Measurements from ENCODE around the gene UNC5A. TPM values are rescaled to one million over a fixed set of nuclear protein-coding genes. Genes with fewer than 3 reads are reported as not detected.

The UNC5A gene
- 0.46 and 0.55 TPM in 2 replicates for polyA plus RNA-seq (2012; rRNA removed)
- polyA plus RNA-seq (2012; cell fraction: cytosol; rRNA removed) = 0.27 and 0.98 TPM in 2 replicates
- polyA plus RNA-seq (2012; cell fraction: nucleus; rRNA removed) = 0.74 and 1.4 TPM in 2 replicates

- no peaks in the 10 kb centered on the region for H4K20me1 ChIP-seq (ENCODE audit: insufficient read depth)
- H3K9me3 ChIP-seq = no peaks in the 10 kb centered on the region
- DNase-seq = peak; percentile 91
- no peaks in the 10 kb centered on the region for H3K79me2 ChIP-seq (ENCODE audit: insufficient read depth)
- H3K9ac ChIP-seq = no peak within 1 kb of the TSS
- peak within 1 kb of the TSS in 1 of 2 experiments; percentile 70; a peak in 2 of 4 replicates for H3K27ac ChIP-seq (ENCODE audit: low read depth in 2 of 2, low read length in 1 of 2)
- H3K4me3 ChIP-seq (ENCODE audit: low read depth in 2 of 2, low read length in 1 of 2) = peak within 1 kb of the TSS; percentile 53
- WGBS (ENCODE audit: low lambda C conversion rate) = no CpG with 5 or more reads among the region's 65 CpGs
- ChIA-PET CTCF (interaction anchor here (0.5 to 16.4 kb wide), 13 partner anchors 17 to 207 kb away, joined by 3 to 167 read pairs (median 5); no protein-coding TSS in a partner anchor), POLR2A (interaction anchor here (0.8 kb wide), 1 partner anchor 70 kb away, joined by 3 read pairs; no protein-coding TSS in a partner anchor)
- no peaks in the 10 kb centered on the region for H3K9me2 ChIP-seq
- peak within 1 kb of the TSS; percentile 29; the same call in 1 of the 2 replicates for H2AFZ ChIP-seq (ENCODE audit: low read depth)
- H3K4me2 ChIP-seq = peak within 1 kb of the TSS; percentile 86
- peaks cover 17% of the 10 kb centered on the region for H3K27me3 ChIP-seq (ENCODE audit: insufficient read depth)
- H3F3A ChIP-seq (replicated peaks; ENCODE audit: insufficient read depth) = no peaks in the 10 kb centered on the region
- TF ChIP-seq MXI1 (IDR thresholded peaks at IDR 0.05; ENCODE audit: low read depth, low read length) (no peak), IRF3 (IDR thresholded peaks at IDR 0.05; ENCODE audit: low read depth, low read length) (no peak), RXRA (IDR thresholded peaks at IDR 0.05; ENCODE audit: borderline replicate concordance, low read depth) (no peak), MAX (IDR thresholded peaks at IDR 0.05; ENCODE audit: low read depth) (no peak), USF2 (IDR thresholded peaks at IDR 0.05; ENCODE audit: borderline replicate concordance, low read depth, low read length) (no peak), TEAD4 (IDR thresholded peaks at IDR 0.05; ENCODE audit: borderline replicate concordance, insufficient read depth) (no peak), RFX5 (IDR thresholded peaks at IDR 0.05; ENCODE audit: low read length) (no peak)
- no peaks in the 10 kb centered on the region for H3K36me3 ChIP-seq (replicated peaks in 1 of 2; ENCODE audit: control insufficient read depth in 1 of 2, insufficient read depth in 2 of 2, low read length in 1 of 2)
- H3K4me1 ChIP-seq (ENCODE audit: control insufficient read depth in 1 of 2, insufficient read depth in 2 of 2, low read depth in 1 of 2, low read length in 1 of 2) = peaks cover 0 to 40% of the 10 kb centered on the region in 2 experiments; a peak in 1 of 4 replicates
Measured at GRCh38 chr5:176810081-176810597, at the start of gene UNC5A. TSS of gene UNC5A (plus strand) at chr5:176810559. CDS start at chr5:176810751, 192 bp downstream.

GRCh38 chr5:176761755-176762154, 48.6 kb upstream of the UNC5A start:
- Histone ChIP-seq H3K4me2 (no peak overlapping the region), H3K27me3 (ENCODE audit: insufficient read depth) (no peaks in the 10 kb centered on the region), H3K9me2 (no peaks in the 10 kb centered on the region), H3K4me3 (ENCODE audit: low read depth in 2 of 2, low read length in 1 of 2) (no peak overlapping the region), H3K9me3 (no peaks in the 10 kb centered on the region), H3K36me3 (replicated peaks in 1 of 2; ENCODE audit: control insufficient read depth in 1 of 2, insufficient read depth in 2 of 2, low read length in 1 of 2) (no peaks in the 10 kb centered on the region), H3K79me2 (ENCODE audit: insufficient read depth) (no peaks in the 10 kb centered on the region), H3F3A (replicated peaks; ENCODE audit: insufficient read depth) (no peaks in the 10 kb centered on the region), H3K4me1 (ENCODE audit: control insufficient read depth in 1 of 2, insufficient read depth in 2 of 2, low read depth in 1 of 2, low read length in 1 of 2) (no peaks in the 10 kb centered on the region), H2AFZ (ENCODE audit: low read depth) (no peak overlapping the region), H3K27ac (ENCODE audit: low read depth in 2 of 2, low read length in 1 of 2) (no peak overlapping the region), H3K9ac (no peak overlapping the region), H4K20me1 (ENCODE audit: insufficient read depth) (no peaks in the 10 kb centered on the region)
- ChIA-PET POLR2A (no interaction called here), CTCF (no interaction called here)
- DNase-seq = no peak
- WGBS (ENCODE audit: low lambda C conversion rate) = 54% methylated on average over 2 of the region's 2 CpGs
- no peak for TF ChIP-seq FOXJ3 (CRISPR knock-in tag; IDR thresholded peaks at IDR 0.05)
- no peak for TF ChIP-seq TEAD4 (IDR thresholded peaks at IDR 0.05; ENCODE audit: borderline replicate concordance, insufficient read depth)
- no peak for TF ChIP-seq ZBTB33 (IDR thresholded peaks at IDR 0.05; ENCODE audit: borderline replicate concordance, low read depth)
- no peak for TF ChIP-seq USF2 (IDR thresholded peaks at IDR 0.05; ENCODE audit: borderline replicate concordance, low read depth, low read length)
- no peak for TF ChIP-seq POLR2AphosphoS5 (IDR thresholded peaks at IDR 0.05; ENCODE audit: low read depth, low read length)
- TF ChIP-seq EZH2phosphoT487 (IDR thresholded peaks at IDR 0.05; ENCODE audit: borderline replicate concordance, low read depth) = no peak
- no peak for TF ChIP-seq RFX5 (IDR thresholded peaks at IDR 0.05; ENCODE audit: low read length)
- TF ChIP-seq MEF2A (IDR thresholded peaks at IDR 0.05; ENCODE audit: borderline replicate concordance, low read depth) = no peak
- TF ChIP-seq NRF1 (IDR thresholded peaks at IDR 0.05; ENCODE audit: low read depth, low read length) = no peak
- no peak for TF ChIP-seq MAX (IDR thresholded peaks at IDR 0.05; ENCODE audit: low read depth)
- no peak for TF ChIP-seq RAD21 (IDR thresholded peaks at IDR 0.05; ENCODE audit: low read length)
- no peak for TF ChIP-seq IRF3 (IDR thresholded peaks at IDR 0.05; ENCODE audit: low read depth, low read length)
- no peak for TF ChIP-seq NFIC (IDR thresholded peaks at IDR 0.05; ENCODE audit: borderline replicate concordance)
- TF ChIP-seq GABPA (IDR thresholded peaks at IDR 0.05; ENCODE audit: low read depth) = no peak
- TF ChIP-seq PBX3 (IDR thresholded peaks at IDR 0.05) = no peak
